NCI-H1694 (cell line): Measurements from ENCODE around the gene KIF19.

Experiments
- DNase-seq: peaks from one replicate; lab custom pipeline; 2025; lab: John Stamatoyannopoulos, UW

The KIF19 gene

DNA sequence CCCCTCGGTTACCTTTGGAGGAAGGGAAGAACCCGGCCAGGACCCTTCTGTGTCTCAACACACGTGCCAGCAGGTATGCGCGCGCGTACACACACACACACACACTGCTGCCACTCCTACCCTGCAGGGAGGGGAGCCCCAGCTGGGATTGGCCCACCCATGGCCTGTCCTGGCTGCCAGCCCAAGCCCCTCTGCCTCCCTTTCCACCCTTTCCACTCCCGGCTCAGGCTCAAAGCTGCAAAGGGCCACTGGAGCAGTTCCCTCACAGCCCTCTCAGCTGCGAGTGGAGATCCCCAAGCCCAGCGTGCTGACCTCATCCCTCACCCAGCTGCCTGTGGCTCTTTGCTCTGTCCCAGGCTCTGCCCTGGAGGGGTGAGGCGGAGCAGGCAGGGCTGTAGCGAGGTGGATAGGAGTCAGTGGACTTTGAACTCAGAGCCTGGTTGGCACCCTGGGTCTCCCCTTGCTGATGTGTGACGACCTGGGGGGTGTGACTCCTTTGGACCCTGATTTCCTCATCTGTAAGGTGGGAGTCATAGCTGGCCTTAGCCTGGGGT lies 14.5 kb downstream of the KIF19 start:
- DNase-seq = peak; percentile 70

DNA sequence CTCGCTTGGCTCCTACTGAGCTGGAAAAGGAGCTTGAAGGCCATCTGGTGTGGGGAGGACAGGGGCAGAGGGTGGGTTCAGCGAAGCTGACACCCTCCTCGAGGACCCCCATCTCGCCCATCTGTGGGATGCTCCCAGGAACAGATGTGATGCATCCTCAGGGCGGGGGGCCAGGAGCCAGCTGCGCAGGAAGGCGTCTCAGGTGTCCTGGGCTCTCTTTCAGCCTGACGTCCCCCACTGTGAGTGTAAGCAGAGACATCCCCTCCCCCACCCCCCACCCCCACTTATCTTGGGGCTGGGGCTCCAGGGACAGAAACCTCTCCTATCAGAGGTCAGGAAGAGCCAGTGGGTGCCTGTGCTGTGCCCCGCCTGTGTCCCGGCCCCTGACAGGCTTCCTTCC lies 16.2 kb downstream of the KIF19 start:
- peak; percentile 37 for DNase-seq

DNA sequence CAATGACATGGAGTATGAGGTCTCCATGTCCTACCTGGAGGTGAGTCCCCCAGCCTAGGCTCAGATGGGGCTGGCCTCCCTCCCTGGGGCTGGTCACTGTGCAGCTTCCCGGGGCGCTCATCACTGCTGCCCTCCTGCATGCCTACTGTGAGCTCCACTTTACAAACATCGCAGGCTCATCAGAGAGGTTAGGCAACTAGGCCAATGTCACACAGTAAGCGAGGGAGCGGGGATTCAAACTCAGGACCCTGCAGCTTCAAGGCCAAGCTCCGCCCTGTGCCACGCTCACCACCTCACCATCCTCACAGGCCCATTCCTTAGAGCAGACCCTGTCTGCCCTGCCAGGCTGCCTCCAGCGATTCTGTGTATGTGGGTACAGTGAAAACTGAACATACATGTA lies 17.1 kb downstream of the KIF19 start:
- DNase-seq = no peak

DNA sequence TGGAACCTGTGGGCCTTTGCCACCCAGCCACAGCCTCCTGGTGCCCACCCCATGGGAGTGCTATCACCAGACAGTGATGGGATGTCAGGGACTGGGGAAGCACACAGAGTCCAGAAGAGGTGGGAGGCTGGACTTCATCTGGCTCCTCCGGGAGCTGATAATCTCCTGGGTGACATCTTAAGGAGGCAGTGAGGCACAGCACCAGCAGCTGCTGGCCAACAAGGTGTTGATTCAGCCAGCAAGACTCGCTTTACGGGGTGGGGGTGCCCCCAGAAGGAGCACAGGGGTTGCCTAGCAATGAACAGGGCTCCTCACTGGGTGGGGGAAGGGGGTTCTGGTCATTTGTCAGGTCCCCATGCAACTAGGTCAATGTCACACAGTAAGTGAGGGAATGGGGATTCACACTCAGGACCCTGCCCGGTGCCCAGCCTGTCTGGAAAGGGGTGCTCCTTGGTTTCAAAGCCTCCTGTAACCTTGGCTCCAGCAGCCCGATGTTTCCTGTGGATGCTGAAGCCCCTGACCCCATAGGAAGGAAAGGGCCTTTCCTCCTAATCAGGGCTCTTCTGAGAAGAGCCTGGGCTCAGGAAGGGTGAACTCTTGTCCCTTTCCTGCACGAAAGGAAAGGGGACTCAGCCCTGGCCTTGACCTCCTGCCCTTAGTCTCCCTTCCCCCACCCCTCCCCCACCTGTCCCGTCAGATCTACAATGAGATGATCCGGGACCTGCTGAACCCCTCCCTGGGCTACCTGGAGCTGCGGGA lies 17.7 kb downstream of the KIF19 start:
- DNase-seq = no peak

DNA sequence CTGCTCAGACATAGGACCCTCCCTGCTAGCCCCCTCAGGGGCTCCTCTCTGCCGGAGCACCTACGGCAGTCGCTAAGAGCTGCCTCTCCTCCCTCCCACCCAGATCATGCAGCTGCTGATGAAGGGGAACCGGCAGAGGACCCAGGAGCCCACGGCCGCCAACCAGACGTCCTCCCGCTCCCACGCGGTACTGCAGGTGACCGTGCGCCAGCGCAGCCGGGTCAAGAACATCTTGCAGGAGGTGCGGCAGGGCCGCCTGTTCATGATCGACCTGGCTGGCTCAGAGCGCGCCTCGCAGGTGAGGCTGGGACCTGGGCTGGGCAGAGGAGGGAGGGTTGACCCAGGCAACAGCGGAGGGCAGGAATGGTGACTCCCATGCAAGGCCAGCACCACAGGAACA lies 18.6 kb downstream of the KIF19 start:
- no peak for DNase-seq

DNA sequence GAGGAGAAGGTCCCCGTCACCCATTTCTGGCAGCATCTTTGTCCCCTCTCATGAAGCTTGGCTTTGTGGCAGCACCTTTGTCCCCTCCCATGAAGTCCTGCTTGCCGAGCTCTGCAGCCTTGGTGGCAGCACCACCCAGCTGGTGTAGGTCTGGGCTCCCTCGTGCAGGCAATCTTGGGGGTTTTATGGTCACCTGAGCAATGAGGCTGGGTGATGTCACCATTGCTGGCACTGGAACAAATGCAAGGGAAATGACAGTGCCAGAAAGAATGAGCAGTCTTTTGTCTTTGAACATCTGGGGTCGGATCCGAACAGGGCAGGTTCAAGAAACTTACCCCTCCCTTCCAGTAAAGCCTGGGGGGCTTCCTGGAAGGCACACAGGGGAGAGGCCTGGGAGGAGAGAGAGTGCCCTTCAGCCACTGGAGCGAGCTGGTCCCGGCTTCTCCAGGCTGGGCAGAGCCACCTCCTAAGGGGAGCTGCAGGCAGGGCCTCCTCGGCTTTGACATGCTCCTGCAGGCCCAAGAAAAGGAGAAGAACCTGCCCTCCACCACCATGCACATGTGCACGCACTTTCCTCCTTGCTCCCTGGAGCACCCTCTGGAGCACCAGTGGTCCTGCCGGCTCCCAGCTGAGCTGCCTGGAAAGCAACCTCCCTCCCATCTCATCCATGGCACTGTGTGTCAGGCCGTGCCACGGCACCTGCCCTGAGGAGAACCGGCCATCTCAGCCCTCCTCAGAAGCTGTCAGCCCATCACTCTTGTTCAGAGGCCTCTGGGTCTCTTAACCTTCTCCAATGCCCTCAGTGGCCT lies 19.6 kb downstream of the KIF19 start:
- DNase-seq = peak; percentile 38

DNA sequence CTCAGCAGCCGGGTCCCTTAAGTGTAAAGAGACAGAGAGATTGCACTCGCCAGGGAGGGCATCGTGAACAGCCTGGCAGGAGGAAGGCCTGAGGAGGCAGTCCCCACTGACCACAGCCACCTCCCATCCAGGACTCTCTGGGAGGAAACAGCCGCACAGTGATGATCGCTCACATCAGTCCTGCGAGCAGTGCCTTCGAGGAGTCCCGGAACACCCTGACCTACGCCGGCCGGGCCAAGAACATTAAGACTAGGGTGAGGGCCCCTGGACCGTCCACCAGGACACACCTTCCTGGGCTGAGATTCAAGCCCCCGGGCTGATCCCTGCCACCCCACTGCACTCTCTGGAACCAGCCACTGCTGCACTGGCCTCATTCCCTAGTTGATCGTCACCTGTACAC lies 21.6 kb downstream of the KIF19 start:
- DNase-seq = no peak

DNA sequence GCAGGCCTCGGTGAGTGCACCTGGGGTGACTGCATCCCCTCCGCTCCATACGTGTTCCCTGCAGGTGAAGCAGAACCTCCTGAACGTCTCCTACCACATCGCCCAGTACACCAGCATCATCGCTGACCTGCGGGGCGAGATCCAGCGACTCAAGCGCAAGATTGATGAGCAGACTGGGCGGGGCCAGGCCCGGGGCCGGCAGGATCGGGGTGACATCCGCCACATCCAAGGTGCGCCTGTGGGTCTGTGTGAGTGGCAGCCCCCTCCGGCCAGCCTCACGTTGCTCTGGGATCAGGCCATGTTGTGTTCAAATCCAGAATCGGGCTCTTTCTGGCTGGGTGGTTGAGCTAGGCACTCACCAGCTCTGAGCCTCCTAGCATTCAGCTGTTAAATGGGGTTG lies 23.1 kb downstream of the KIF19 start:
- DNase-seq = no peak

DNA sequence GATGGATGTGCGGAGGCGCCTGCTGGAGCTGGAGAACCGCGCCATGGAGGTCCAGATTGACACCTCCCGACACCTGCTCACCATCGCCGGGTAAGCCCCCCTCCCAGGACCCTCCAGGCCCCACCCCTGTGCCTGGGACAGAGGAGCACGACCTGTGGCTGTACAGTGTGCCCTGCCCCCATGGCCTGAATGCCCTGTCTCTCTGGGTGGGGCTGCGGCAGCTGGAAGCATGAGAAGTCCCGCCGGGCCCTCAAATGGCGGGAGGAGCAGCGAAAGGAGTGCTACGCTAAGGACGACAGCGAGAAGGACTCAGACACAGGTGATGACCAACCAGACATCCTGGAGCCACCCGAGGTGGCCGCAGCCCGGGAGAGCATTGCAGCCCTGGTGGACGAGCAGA lies 24.5 kb downstream of the KIF19 start:
- no peak for DNase-seq

DNA sequence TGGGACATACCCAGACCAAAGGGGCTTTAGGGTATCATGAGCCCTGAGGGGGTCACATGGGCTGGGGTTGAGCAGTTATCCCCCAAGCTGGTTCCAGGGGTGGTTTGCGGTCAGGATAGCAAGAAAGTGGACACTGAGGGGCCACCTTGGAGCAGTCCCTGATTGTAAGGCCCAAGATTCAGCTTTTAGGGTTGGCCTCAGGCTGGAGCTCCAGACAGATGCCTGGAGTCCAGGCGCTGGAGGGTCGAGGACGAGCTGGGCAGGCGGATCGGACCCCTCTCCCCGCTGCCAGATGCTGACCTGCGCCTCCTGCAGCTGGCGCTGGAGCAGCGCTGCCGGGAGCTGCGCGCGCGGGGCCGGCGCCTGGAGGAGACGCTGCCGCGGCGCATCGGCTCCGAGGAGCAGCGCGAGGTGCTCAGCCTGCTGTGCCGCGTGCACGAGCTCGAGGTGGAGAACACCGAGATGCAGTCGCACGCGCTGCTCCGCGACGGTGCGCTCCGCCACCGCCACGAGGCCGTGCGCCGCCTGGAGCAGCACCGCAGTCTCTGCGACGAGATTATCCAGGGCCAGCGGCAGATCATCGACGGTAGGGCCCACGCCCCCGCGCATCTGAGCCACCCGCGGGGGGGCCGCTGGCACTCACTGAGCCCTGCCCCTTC lies 25.7 kb downstream of the KIF19 start:
- no peak for DNase-seq

DNA sequence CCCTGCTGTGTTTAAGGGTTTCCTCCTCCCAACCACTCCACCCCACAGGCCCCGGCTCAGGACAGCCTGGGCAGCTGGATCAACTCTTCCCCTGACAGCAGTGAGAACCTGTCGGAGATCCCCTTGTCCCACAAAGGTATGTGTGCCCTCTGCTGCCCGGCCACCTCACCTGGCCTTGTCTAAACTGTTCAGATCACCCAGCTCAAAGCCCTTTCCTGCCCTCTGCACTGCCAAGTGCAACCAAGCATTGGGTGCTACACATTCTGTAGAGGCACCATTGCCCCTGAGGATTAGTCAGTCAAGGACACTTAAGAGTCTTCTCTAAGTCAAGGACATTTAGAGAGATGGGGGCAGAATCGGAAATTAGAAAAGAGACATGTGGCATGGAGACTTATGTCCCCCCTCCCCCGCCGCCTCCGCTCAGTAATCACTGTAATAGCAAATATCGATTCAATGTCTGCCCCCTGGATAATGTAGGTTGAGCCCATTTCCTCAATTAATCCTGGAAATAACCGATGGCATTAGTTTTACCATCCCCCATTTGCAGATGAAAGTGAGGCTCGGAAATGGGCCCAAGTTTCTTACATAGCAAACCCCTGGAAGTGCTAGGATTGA lies 27.5 kb downstream of the KIF19 start:
- DNase-seq = no peak

DNA sequence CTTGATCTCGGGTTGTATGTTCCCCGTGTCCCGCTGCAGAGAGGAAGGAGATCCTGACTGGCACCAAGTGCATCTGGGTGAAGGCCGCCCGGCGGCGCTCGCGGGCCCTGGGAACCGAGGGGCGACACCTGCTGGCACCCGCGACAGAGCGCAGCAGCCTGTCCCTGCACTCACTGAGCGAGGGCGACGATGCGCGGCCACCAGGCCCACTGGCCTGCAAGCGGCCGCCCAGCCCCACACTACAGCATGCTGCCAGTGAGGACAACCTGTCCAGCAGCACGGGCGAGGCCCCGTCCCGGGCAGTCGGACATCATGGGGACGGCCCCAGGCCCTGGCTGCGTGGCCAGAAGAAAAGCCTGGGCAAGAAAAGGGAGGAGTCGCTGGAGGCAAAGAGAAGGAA lies 28.1 kb downstream of the KIF19 start:
- DNase-seq = no peak

DNA sequence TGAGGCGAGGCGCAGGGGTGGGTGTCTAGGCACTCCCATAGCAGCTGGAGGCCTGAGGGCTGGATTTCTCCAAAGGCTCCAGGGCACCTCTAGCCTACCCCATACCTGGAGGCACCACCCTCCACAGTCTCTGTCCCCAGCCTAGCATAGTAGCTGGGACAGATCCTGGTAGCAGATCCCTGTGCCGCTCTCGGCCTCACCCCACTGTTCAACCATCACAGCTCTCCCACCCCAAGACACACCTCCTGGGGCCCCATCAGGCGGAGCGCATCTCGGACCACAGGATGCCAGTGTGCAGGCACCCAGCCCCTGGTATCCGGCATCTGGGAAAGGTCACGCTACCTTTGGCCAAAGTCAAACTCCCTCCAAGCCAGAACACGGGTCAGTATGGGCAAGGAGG lies 28.5 kb downstream of the KIF19 start:
- no peak for DNase-seq

DNA sequence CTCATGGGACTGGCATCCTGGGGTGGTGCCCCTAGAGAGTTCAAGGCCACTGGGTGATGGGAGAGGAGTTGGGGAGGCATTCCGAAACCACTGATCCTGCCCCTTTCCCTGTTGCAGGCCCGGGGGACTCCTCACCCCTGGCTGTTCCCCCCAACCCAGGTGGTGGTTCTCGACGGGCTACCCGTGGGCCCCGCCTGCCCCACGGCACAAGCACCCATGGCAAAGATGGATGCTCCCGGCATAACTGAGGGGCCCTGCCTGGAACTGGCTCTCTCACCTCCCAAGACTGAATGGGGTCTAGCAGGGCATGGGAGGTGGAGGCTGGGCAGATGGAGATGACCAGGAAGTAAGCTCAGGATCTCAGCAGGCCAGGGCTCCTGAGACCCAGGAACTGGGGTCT lies 29.0 kb downstream of the KIF19 start:
- DNase-seq = no peak

DNA sequence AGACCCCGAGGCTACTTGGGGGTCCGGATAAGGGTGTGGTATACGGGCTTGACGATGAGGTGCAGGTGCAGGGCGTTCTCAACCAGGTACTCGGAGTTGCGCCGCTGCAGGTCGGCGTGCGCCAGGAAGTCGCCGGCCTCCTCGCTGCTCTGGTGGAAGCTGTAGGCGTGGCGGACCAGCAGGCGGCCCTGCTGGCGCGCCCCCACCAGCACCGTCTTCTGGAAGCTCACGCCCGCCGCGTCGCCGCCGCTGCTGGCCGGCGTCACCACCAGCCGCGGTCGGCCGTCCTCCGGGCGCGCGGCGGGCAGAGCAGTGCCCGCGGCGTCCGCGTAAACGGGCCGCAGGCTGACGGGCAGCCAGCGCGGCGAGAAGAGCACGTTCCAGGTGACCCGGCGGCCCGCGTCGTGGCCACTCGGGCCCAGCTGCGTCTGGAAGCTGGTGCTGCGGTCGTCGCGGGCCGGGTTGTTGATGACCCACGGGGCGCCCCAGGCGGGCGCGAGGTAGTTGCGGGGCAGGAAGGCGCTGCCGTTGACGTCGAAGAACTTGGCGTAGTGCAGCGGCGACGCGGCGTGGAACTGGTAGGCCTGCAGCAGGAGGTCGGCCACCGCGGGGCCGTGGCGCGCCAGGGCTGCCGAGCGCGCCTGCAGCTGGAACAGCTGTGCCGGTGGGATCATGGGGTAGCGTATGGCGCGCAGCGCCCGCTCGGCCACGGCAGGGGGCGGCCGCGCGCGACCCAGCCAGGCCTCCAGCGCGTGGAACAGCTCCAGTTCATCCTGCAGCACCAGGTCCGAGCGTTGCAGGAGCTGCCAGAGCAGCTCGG lies 30.8 kb downstream of the KIF19 start:
- DNase-seq = no peak

DNA sequence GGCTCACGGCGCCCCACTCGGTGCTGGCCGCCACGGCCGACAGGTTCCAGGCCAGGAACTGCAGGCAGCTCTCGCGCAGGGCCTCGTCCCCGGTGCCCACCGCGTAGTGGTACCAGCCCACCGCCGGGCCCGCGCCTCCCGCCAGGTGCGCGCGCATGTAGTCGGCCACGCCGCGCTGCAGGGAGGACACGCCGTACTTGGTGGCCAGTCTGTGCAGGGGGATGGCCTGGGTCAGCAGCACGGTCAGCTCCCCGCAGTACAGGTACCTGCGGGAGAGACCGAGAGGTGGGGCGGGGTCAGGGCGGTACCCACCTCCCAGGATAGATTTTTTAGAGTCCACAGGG lies 31.4 kb downstream of the KIF19 start:
- DNase-seq = no peak

DNA sequence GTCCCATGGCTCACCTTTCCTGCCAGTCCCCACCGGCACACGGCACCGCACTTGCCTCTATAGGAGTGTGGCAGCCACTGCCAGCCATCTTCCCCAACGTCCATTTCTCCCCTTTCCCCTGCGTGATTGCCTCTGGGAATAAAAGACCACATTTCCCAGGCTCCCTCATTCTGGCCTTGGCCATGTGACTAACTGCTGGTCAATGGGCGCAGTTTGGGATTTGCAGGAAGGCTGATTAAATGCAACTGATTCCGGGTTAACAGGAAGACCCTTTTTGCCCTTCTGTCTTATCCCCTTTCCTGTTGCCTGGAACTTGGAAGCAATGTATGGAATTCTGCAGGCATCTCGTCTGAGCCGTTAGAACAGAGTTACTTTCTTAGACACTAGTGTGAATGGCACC lies 32.7 kb downstream of the KIF19 start:
- no peak for DNase-seq

DNA sequence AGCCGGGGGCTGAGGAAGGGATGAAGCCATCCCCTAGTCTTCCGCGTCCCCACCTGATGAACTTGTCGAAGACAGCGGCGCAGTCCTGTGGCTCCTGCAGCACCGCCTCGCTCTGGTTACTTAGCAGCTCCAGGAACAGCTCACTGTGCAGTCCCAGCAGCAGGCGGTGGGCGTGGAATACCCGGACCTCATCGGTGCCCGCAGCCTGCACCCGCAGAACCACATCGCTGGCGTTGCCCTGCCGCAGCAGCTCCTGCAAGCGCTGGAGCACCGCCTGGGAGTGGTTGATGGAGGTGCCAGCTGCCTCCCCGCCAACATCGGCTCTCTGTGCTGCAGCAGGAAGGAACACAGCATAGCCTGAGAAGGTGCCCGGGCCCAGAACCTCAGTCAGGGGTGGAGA lies 33.9 kb downstream of the KIF19 start:
- DNase-seq = no peak

DNA sequence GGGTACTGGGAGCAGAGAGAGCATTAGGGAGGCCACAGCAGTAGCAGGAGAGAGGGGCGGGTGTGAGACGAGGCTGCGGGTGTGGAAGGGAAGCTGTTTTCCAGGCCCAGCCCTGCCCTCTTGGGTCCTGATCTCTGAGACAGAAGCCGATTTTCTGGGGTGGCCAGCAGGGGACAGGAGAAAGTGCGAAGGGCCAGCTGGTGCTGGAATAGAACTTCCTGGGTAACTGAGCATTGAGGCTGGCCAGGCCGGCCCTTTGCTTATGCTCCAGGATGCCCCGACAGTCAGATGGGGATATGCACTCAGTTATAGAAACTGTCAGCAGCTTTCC lies 34.8 kb downstream of the KIF19 start:
- no peak for DNase-seq

DNA sequence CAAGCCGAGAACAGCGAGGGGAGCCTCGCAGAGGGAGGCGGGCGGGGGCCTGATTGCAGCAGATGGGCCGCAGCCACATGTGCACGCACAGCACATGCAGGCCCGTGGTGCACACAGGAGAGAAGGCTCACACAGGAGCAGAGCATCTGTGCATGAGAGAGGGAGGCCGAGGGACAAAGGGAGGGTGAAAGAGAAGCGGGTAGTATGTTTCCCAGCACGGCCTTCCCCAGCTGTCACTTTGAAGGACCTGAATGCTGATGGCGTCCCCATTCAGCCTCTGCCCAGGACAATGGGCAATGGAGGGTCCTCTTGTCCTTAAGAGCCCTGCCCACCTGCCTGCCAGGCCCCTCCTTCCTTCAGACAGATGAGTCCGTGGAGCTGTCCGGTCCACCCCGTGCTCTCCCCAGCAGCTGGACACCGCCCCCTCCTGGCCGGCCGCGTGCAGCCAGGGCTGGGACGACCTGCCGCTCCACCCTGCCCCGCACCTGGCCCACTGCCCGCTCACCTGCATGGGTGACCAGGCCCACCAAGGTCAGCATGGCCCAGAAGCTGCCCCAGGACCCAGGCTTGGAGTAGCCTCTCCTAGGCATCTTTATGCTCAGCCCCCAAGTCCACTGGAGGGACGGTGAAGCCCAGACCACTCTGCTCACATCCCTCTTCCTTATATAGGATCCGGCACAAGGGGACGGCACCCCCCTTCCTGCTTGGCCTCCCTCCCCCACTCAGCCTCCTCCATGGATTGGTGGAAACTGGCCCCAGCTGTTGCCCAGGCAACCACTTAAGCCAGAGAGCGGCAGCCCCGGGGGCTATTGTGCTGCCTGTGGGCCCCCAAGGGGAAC lies 35.4 kb downstream of the KIF19 start, which contains the start of gene BTBD17:
Gene BTBD17, minus strand, starts transcription at position 639 of the 839 bp plus-strand sequence. Its CDS starts 49 bp downstream, at position 590.
- DNase-seq = peak; percentile 81

DNA sequence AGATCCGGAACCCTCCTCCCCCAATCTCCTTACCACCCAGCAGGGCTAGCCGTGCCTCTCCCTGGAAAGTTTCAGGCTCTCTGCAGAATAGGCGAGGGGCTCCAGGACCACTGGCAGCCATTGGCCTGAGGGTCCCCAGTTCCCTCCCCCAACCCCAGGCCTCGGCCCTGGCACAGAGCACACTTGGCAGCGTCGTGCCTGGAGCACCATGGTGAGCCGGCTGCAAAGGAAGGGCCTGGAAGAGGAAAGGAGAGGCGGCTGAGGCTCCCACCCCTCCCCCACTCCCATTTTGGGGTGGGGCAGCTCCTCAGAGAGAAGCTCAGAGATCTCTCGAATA lies 36.0 kb downstream of the KIF19 start:
- DNase-seq = no peak
